ENCODE measurements around the gene GJA3.
A peak's percentile ranks its signal among the peaks of the same experiment; 100 is the strongest.

The GJA3 gene

DNA sequence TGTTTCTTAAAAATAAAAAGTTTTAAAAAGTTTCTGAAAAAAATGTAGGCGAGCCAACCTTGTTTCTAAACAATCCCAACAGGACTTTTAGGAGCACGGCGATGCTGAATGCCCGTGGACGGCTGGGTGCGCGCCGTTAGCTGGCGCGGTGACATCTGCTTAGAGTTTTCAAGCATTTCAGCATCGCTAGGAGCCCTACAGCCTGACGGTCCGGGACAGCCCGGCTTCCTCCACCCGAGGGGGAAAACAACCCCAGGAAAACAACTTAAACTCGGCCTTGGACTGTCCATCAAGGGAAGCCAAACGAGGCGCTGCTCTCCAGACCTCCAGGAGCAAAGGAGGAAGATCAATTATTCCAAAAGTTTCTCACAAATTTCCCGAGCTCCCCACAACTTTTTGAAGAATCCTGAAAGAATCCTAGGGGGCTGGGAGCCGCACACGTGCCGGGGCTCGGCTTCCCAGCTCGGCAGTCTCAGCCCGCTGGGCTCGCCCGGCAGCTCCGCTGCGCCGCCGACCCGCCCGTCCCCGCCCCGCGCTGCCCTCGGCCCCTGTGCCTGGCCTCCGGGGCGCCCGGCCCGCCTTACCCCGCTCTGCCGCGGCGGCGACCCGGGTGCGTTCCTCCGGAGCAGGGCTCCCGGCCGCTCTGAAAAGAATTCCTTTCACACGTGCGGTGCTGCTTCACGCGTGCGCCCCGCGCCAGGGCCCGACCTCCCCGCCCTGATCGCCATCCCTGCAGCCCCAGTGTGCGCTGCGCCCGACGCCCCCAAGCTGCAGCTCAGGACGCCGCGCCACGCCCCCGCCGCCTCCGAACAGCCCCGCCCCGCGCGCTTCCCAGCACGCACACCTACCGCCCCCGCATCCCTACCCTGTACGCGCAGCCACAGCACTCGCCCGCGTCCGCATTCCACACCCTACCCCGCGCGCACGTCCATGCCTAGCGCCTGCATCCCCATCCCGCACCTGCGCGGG lies at the start of gene GJA3:
Gene GJA3 (minus strand): TSS at position 747 of the 969 bp plus-strand sequence. CDS start 17,764 bp downstream, outside the sequence.
- TF ChIP-seq JUND (IDR thresholded peaks at IDR 0.05; ENCODE audit: low read depth) = no peak
- DNase-seq (ENCODE audit: low read depth in 1 of 2, low spot score in 1 of 2) = peak; percentile 30 to 31
- in situ Hi-C loops (cut with HindIII; ENCODE audit: low pct_unique_long_range_greater_than_20kb, low sequenced_read_pairs) = no loop called here

DNA sequence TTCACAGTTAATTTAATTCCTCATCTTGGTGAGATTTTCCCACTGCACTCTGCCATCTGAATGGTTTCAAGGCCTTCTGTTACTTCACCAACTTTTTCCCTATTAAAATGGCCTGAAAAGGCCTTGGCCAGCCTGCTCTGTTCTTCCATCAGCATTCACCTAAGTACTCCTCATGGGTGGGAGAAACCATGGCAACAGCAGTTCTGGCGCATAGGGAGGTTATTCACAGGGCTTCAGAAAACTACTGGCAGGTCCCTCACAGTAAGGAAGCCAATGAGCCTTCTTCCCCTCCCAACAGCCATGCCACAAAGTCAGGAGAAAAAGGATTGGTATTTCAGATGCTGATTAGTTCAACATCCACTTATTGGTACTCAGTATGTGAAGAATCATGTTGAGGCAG lies 49.1 kb upstream of the GJA3 start:
- TF ChIP-seq JUND (IDR thresholded peaks at IDR 0.05; ENCODE audit: low read depth) = no peak
- in situ Hi-C loops (cut with HindIII; ENCODE audit: low pct_unique_long_range_greater_than_20kb, low sequenced_read_pairs) = no loop called here
- no peak for DNase-seq (ENCODE audit: low read depth in 1 of 2, low spot score in 1 of 2)

GRCh38 chr13:20206698-20207235 lies 45.9 kb upstream of the GJA3 start:
- DNase-seq (ENCODE audit: low read depth in 1 of 2, low spot score in 1 of 2) = no peak
- in situ Hi-C loops (cut with HindIII; ENCODE audit: low pct_unique_long_range_greater_than_20kb, low sequenced_read_pairs) = no loop called here
- no peak for TF ChIP-seq JUND (IDR thresholded peaks at IDR 0.05; ENCODE audit: low read depth)

GRCh38 chr13:20206065-20206697 lies 45.3 kb upstream of the GJA3 start:
- in situ Hi-C loops (cut with HindIII; ENCODE audit: low pct_unique_long_range_greater_than_20kb, low sequenced_read_pairs) = no loop called here
- TF ChIP-seq JUND (IDR thresholded peaks at IDR 0.05; ENCODE audit: low read depth) = no peak
- no peak for DNase-seq (ENCODE audit: low read depth in 1 of 2, low spot score in 1 of 2)

- no peak for TF ChIP-seq JUND (IDR thresholded peaks at IDR 0.05; ENCODE audit: low read depth)
- in situ Hi-C loops (cut with HindIII; ENCODE audit: low pct_unique_long_range_greater_than_20kb, low sequenced_read_pairs) = loop anchor here (25.0 kb wide), 1 partner anchor 289 kb away; no protein-coding TSS in a partner anchor
- no peak for DNase-seq (ENCODE audit: low read depth in 1 of 2, low spot score in 1 of 2)
These were observed 37.9 kb upstream of the GJA3 start for GRCh38 chr13:20198781-20199180.

DNA sequence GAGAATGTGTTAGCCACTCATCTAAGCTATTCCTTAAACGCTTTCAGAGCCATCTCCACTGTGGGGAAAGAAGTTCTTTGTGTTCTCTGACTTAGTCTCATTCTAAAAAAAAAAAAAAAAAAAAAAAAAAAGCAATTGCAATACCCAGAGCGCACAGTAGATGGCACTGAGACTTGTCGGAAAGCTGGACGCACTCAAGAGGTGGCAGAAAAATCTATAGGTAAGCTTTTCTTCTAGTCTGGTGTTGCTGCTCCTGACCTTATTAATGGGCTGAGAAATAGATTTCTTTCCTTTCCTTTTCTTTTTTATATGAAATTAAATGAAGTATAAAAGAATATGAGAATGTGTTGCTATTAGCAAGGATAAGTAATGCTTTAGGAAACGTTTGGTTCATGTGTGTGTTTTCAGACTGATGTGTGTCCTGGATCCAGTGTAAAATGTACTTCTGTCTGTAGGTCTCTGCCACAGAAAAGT lies 36.5 kb upstream of the GJA3 start:
- TF ChIP-seq JUND (IDR thresholded peaks at IDR 0.05; ENCODE audit: low read depth) = no peak
- in situ Hi-C loops (cut with HindIII; ENCODE audit: low pct_unique_long_range_greater_than_20kb, low sequenced_read_pairs) = loop anchor here (25.0 kb wide), 1 partner anchor 290 kb away; no protein-coding TSS in a partner anchor
- peak; percentile 37 to 49 for DNase-seq (ENCODE audit: low read depth in 1 of 2, low spot score in 1 of 2)

GRCh38 chr13:20195801-20196200 lies 34.9 kb upstream of the GJA3 start:
- in situ Hi-C loops (cut with HindIII; ENCODE audit: low pct_unique_long_range_greater_than_20kb, low sequenced_read_pairs) = loop anchor here (25.0 kb wide), 1 partner anchor 292 kb away; no protein-coding TSS in a partner anchor

GRCh38 chr13:20193907-20194631 lies 33.2 kb upstream of the GJA3 start:
- DNase-seq (ENCODE audit: low read depth in 1 of 2, low spot score in 1 of 2) = no peak
- no peak for TF ChIP-seq JUND (IDR thresholded peaks at IDR 0.05; ENCODE audit: low read depth)
- in situ Hi-C loops (cut with HindIII; ENCODE audit: low pct_unique_long_range_greater_than_20kb, low sequenced_read_pairs) = loop anchor here (25.0 kb wide), 1 partner anchor 293 kb away; no protein-coding TSS in a partner anchor

More at GRCh38 chr13:20195801-20196200, 34.9 kb upstream of the GJA3 start:
- DNase-seq (ENCODE audit: low read depth in 1 of 2, low spot score in 1 of 2) = no peak
- no peak for TF ChIP-seq JUND (IDR thresholded peaks at IDR 0.05; ENCODE audit: low read depth)

DNA sequence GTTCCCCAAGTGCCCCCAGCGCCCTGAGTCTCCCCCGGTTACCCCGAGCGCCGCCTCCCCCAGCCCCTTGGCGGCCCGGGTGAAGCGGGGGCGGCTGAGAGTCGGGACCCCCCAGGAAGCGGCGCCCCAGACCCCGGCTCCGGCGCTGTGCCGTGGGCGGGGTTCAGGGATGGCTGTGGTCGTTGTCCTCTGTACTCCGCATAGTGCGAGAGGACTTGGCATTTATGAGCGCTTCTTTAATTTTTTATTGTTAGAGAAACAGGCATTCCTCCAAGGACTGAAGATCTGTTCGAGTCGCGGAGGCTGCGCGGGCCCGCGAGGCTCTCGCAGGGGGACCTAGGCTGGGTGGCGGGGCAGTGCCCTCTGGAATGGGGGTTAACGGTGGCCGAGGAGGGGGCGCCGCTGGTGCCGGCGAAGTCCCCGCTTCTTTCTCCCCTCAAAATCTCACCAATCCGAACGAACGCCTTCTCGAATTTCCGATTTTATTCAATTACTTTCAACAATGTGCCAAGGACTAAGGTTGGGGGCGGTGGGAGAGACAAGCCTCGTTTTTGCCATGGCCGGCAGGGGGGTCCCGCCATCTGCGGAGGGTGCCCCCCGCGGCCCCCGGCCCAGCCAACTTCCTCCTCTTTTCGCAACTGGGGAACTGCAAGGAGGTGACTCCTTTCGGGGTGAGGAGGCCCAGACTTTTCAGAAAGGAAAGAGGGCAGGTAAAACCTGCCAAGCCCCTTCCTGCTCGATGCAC lies 32.5 kb upstream of the GJA3 start:
- no peak for TF ChIP-seq JUND (IDR thresholded peaks at IDR 0.05; ENCODE audit: low read depth)
- no peak for DNase-seq (ENCODE audit: low read depth in 1 of 2, low spot score in 1 of 2)
- in situ Hi-C loops (cut with HindIII; ENCODE audit: low pct_unique_long_range_greater_than_20kb, low sequenced_read_pairs) = loop anchor here (25.0 kb wide), 1 partner anchor 294 kb away; no protein-coding TSS in a partner anchor

- in situ Hi-C loops (cut with HindIII; ENCODE audit: low pct_unique_long_range_greater_than_20kb, low sequenced_read_pairs) = loop anchor here (25.0 kb wide), 1 partner anchor 295 kb away; no protein-coding TSS in a partner anchor
- no peak for DNase-seq (ENCODE audit: low read depth in 1 of 2, low spot score in 1 of 2)
- TF ChIP-seq JUND (IDR thresholded peaks at IDR 0.05; ENCODE audit: low read depth) = no peak
These were observed 31.9 kb upstream of the GJA3 start, which contains the start of gene GJB2 for GRCh38 chr13:20192836-20193161. TSS of gene GJB2 (minus strand) at chr13:20192938. CDS start at chr13:20189581, 3,357 bp downstream.

DNA sequence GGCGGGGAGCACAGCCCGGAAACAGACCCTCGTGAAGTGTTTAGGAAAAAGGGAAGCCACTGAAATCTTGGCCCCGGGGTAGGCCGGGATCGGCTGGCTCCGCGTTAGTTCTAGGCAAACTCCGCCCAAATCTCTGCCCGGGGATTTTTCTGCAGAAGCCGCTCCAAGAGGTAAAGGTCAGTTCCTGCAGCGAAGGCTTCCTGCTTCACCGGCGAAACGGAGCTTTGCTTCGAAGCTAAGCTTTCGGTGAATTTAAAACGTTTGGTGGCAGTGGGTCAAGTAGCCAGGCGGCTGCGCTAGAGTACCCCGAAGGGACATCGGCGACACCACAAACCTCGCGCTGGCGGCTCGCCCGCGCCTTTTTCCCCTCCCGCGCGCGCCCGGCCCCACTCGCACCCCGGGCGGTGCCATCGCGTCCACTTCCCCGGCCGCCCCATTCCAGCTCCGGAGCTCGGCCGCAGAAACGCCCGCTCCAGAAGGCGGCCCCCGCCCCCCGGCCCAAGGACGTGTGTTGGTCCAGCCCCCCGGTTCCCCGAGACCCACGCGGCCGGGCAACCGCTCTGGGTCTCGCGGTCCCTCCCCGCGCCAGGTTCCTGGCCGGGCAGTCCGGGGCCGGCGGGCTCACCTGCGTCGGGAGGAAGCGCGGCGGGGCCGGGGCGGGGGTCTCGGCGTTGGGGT lies 31.4 kb upstream of the GJA3 start:
- peak; percentile 27 for DNase-seq (ENCODE audit: low read depth in 1 of 2, low spot score in 1 of 2)
- in situ Hi-C loops (cut with HindIII; ENCODE audit: low pct_unique_long_range_greater_than_20kb, low sequenced_read_pairs) = loop anchor here (25.0 kb wide), 1 partner anchor 295 kb away; no protein-coding TSS in a partner anchor
- no peak for TF ChIP-seq JUND (IDR thresholded peaks at IDR 0.05; ENCODE audit: low read depth)

Measured in T47D (cell line).